HuH-7.5 (cell line): Measurements from ENCODE around the gene LNX2.

Experiments
- DNase-seq: peaks from one replicate; pipeline ENCODE4 v3.0.0; 2011; ENCODE audit warnings: low spot score

Gene LNX2

GRCh38 chr13:27605610-27606200, 14.6 kb downstream of the LNX2 start:
- no peak for DNase-seq

- DNase-seq, result no peak
Measured at GRCh38 chr13:27605099-27605498, 15.2 kb downstream of the LNX2 start.

GRCh38 chr13:27601803-27602202, 18.5 kb downstream of the LNX2 start:
- DNase-seq, result no peak

- no peak for DNase-seq
Measured at GRCh38 chr13:27601208-27601607, 19.1 kb downstream of the LNX2 start.

GRCh38 chr13:27600711-27601110, 19.6 kb downstream of the LNX2 start:
- no peak for DNase-seq

- no peak for DNase-seq
Measured at GRCh38 chr13:27599845-27600553, 20.3 kb downstream of the LNX2 start.

GRCh38 chr13:27599096-27599495, 21.2 kb downstream of the LNX2 start:
- no peak for DNase-seq

- DNase-seq, result no peak
Measured at GRCh38 chr13:27595055-27595811, 25.1 kb downstream of the LNX2 start.

GRCh38 chr13:27593267-27593666, 27.1 kb downstream of the LNX2 start:
- DNase-seq, result no peak

- DNase-seq, result no peak
Measured at GRCh38 chr13:27592865-27593264, 27.5 kb downstream of the LNX2 start.

- no peak for DNase-seq
Measured at GRCh38 chr13:27588405-27588804, 31.9 kb downstream of the LNX2 start.

GRCh38 chr13:27587095-27587746, 33.1 kb downstream of the LNX2 start:
- DNase-seq, result no peak

- no peak for DNase-seq
Measured at GRCh38 chr13:27583645-27584044, 36.7 kb downstream of the LNX2 start.

- no peak for DNase-seq
Measured at GRCh38 chr13:27578121-27579030, 42.0 kb downstream of the LNX2 start.

GRCh38 chr13:27574661-27575060, 45.7 kb downstream of the LNX2 start:
- DNase-seq, result no peak

GRCh38 chr13:27573265-27573664, 47.1 kb downstream of the LNX2 start:
- DNase-seq, result no peak

GRCh38 chr13:27572234-27572901, 48.0 kb downstream of the LNX2 start:
- DNase-seq, result no peak

- DNase-seq, result no peak
Measured at GRCh38 chr13:27570906-27571305, 49.4 kb downstream of the LNX2 start.

GRCh38 chr13:27569405-27569804, 50.9 kb downstream of the LNX2 start:
- DNase-seq, result no peak

- no peak for DNase-seq
Measured at GRCh38 chr13:27565818-27566217, 54.5 kb downstream of the LNX2 start.

GRCh38 chr13:27562457-27562856, 57.9 kb downstream of the LNX2 start:
- DNase-seq, result no peak
